Measurements from ENCODE around the gene SLC5A9. TPM values are rescaled to one million over a fixed set of nuclear protein-coding genes. Genes with fewer than 3 reads are reported as not detected.
A peak's percentile ranks its signal among the peaks of the same experiment; 100 is the strongest.

SLC5A9 gene
- total RNA-seq, 4 donors from 2014 or later = not detected

DNA sequence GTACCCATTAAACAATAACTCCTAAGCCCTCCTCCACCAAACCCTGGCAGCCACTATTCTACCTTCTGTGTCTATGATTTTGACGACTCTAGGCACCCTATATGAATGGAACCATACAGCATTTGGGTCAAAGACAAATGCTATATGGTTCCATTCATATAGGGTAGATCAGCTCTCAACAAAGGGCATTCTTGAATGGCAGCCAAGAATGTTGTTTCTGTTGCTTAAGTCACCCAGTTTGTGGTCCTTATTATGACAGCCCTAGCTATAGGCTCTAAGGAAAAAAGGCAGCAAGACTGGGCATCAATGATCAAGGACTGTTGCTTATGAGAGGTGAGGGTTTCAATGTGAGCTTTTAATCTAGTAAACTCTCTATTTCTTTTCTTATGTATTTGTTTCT lies 4.7 kb upstream of the SLC5A9 start:
- H3K27ac ChIP-seq = no peak overlapping the region
- H3K9me3 ChIP-seq = no peaks in the 10 kb centered on the region
- H3K4me3 ChIP-seq = no peak overlapping the region
- no peaks in the 10 kb centered on the region for H3K36me3 ChIP-seq
- TF ChIP-seq POLR2A (IDR thresholded peaks at IDR 0.05) (no peak), CTCF (IDR thresholded peaks at IDR 0.05) (no peak), EP300 (IDR thresholded peaks at IDR 0.05) (no peak)
- 0 to 29% methylated on average over 1 of the region's 1 CpG for WGBS, 2 donors
- no peaks in the 10 kb centered on the region for H3K27me3 ChIP-seq
- DNase-seq (ENCODE audit: low spot score in 2 of 2) = no peak
- peaks cover 0 to 36% (median 7%) of the 10 kb centered on the region in 4 donors for H3K4me1 ChIP-seq

DNA sequence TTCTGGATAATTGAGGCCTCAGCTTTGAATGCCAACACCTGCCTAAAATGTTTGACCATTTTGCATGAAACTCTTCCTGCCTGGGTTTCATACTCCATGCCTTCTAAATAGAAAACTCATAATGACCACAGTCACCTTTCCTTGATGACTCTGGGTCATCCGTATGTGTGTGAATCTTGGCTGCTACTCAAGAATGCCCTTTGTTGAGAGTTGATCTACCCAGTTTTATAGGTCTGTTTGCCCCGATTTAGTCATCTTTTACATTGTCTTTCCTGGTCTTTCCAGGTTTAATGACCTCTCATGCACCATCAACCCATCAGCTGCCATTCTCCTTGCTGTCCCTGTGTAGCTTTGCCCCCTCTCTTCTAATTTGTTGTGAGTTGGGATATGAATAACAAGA lies 2.7 kb upstream of the SLC5A9 start:
- H3K9me3 ChIP-seq = no peaks in the 10 kb centered on the region
- 75 to 80% methylated on average over 2 of the region's 2 CpGs for whole genome bisulfite sequencing, 2 donors
- H3K27me3 ChIP-seq = no peaks in the 10 kb centered on the region
- peaks cover 0 to 33% (median 5%) of the 10 kb centered on the region in 4 donors for H3K4me1 ChIP-seq
- no peak overlapping the region for H3K4me3 ChIP-seq
- no peak for TF ChIP-seq CTCF (IDR thresholded peaks at IDR 0.05)
- DNase-seq (ENCODE audit: low spot score in 2 of 2) = no peak
- no peak overlapping the region for H3K27ac ChIP-seq
- no peaks in the 10 kb centered on the region for H3K36me3 ChIP-seq

DNA sequence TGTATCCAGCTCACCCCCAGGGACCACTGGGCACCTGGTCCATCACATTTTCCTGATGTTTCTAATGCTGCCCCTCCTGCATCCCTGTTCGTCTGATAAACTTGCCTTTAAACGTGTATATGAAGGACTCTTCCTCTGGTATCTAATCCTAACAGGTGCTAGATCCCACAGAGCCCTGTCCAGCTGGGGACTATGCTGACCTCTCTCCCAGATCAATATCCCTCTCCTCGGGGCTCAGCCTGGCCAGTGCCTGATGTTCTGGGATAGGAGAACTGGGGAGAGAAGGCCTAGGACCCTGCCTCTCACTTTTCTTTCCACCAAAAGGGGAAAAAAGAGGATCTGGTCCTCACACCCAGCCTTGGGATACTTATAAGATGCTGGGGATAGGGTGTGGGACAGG lies 1.4 kb upstream of the SLC5A9 start:
- no peak for TF ChIP-seq EP300 (IDR thresholded peaks at IDR 0.05)
- no peak for TF ChIP-seq CTCF (IDR thresholded peaks at IDR 0.05)
- TF ChIP-seq POLR2A (IDR thresholded peaks at IDR 0.05) = no peak
- Histone ChIP-seq H3K4me3 (no peak overlapping the region), H3K36me3 (no peaks in the 10 kb centered on the region), H3K27me3 (no peaks in the 10 kb centered on the region), H3K9me3 (no peaks in the 10 kb centered on the region), H3K4me1 (peaks cover 0 to 20% (median 1%) of the 10 kb centered on the region in 4 donors), H3K27ac (no peak overlapping the region)
- no peak for DNase-seq (ENCODE audit: low spot score in 2 of 2)
- WGBS, 2 donors = 88 to 91% methylated on average over 3 of the region's 3 CpGs

- peaks cover 0 to 16% (median 0%) of the 10 kb centered on the region in 4 donors for H3K4me1 ChIP-seq
- H3K9me3 ChIP-seq = no peaks in the 10 kb centered on the region
- no peaks in the 10 kb centered on the region for H3K27me3 ChIP-seq
- 83 to 91% methylated on average over 3 of the region's 3 CpGs for WGBS, 2 donors
- DNase-seq (ENCODE audit: low spot score in 2 of 2) = no peak
- no peak overlapping the region for H3K27ac ChIP-seq
- H3K4me3 ChIP-seq = no peak overlapping the region
- no peaks in the 10 kb centered on the region for H3K36me3 ChIP-seq
- TF ChIP-seq POLR2A (IDR thresholded peaks at IDR 0.05) (no peak), CTCF (IDR thresholded peaks at IDR 0.05) (no peak), EP300 (IDR thresholded peaks at IDR 0.05) (no peak)
Observed at GRCh38 chr1:48221657-48222056, 859 bp upstream of the SLC5A9 start.

- DNase-seq (ENCODE audit: low spot score in 2 of 2) = no peak
- H3K36me3 ChIP-seq = no peaks in the 10 kb centered on the region
- 65 to 70% methylated on average over 7 of the region's 7 CpGs for WGBS, 2 donors
Observed at GRCh38 chr1:48223366-48224240, 1.1 kb downstream of the SLC5A9 start.

More at GRCh38 chr1:48223366-48224240, 1.1 kb downstream of the SLC5A9 start:
- Histone ChIP-seq H3K9me3 (no peaks in the 10 kb centered on the region), H3K27ac (peak overlapping the region in 1 of 4 donors; percentile 24), H3K4me1 (peaks cover 0 to 10% (median 0%) of the 10 kb centered on the region in 4 donors), H3K4me3 (no peak overlapping the region), H3K27me3 (no peaks in the 10 kb centered on the region)
- TF ChIP-seq CTCF (IDR thresholded peaks at IDR 0.05) (no peak), EP300 (IDR thresholded peaks at IDR 0.05) (no peak), POLR2A (IDR thresholded peaks at IDR 0.05) (no peak)
